GM19438 (cell line): ENCODE results near the gene TNS1.
"Not testable (repeated sequence)": the region's sequence is repeated elsewhere in the genome, so short reads cannot be mapped to it uniquely, and the experiment has no call there.

Source experiments
- ATAC-seq: cut with Tn5 transposase; IDR thresholded peaks from one replicate; pipeline ENCODE4 v1.9.1; 2021; ENCODE audit warnings: low read depth; ENCODE audit not compliant: unreplicated experiment

The TNS1 gene

DNA sequence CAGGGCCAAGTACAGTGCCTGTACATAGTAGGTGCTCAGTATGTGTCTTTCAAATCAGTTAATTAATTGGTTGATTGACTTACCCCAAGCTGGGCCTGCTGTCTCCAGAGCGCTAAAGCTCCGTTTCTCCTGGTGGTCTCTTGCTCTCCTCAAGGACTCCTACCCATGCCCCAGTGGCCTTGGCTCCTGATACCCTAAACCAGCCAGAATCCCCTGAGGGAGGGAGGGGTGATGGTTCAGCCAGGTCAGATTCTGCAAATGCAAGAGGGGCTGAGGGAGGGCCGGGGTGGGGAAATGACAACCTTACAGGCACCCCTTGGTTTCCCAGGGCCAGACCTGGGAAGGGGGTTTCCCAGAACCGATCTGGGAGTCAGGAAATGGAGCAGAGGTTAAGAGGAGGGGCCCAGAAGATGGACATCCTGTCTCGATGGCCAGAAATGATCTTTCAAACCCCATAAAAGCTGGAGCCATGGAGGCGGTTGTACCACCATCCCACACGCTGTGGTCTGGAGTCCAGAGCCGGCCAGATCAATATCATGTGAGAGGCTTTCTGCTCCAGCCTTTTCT is 209.1 kb downstream of the TNS1 start:
- ATAC-seq, result no peak

DNA sequence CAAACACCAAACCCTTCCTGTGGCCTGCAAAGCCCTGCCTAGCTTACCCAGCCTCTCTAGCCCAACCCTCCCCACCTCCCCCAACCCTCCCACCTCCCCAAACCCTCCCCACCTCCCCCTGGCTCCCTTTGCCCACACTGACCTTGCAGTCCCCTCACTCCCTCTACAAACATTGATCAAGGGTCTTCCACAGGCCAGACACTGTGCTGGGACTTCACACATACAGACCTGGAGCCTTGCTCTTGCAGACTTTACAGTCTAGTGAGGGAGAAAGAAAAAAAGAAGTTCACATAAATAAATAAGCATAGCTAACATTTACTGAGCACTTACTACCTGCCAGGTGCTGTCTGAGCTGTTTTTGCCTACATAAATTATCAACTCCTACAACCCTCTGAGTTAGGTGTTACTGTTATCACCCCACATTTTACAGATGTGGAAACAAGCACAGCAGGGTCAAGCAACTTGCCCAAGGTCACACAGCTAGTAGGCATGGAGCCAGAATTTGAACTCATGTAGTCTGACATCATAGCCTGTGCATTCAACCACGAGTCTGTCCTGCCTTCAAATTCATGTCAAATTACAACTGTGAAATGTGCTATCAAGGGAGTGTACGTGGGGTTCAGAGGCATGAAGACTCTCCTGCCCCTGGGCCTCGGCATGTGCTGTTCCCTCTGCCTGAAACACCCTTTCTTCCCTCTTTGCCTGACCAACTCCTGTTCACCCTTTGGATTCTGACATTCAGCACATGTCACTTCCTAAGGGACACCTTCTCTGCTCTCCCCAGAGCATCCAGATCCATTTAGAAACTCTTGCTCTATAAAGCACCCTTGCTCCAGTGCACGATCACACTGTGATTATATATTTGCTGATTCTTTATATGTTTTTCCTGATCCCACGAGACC is 209.9 kb downstream of the TNS1 start:
- no peak for ATAC-seq

DNA sequence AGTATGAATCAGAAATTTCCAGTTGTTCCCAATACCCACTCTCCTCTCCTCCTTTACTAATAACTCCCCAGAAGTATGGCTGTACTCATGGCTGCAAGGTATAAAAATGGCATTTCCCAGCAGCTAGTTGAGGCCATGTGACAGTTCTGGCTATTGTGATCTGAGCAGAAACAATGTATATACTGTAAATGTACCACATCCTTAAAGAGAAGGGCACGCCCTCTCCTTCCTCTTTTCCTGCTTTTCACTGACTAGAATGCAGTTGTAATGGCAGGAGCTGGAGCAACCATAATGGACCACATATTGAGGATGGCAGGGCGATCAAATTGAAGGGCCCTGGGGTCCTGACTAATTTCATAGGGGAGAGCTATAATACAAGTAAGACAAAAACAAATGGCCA is 211.2 kb downstream of the TNS1 start:
- ATAC-seq, result no peak

DNA sequence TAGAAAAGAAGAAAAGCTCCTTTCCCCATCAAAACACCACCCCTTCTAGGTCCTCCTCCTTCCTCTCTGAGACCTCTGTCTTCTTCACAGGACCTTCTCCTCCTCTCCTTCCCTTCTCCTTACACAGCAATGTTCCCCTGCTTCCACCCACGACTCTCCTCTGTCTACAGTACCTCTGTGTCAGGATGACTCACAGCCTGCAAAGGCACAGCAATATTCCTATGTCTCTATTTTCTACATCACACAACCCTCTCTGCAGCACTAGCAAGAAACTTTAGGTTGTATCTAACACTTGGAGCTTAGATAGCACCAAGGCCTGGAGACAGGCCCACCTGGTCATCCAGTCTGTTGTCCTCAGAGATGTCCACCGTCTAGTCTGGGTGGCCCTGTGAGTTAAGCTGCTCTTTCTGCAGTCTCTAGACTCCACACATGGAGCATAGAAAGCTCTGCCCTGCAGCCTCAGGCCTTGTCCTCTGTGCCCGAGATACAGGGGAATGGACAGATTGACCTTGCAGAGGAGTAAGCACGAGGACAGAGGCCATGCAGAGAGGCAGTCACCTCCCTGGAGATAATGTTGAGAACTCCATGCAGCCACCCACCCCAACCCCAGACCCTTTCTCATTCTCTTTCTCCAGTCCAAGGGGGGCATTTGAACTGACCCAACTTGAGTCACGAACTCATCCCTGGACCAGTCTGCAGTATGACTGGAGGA is 212.0 kb downstream of the TNS1 start:
- no peak for ATAC-seq

DNA sequence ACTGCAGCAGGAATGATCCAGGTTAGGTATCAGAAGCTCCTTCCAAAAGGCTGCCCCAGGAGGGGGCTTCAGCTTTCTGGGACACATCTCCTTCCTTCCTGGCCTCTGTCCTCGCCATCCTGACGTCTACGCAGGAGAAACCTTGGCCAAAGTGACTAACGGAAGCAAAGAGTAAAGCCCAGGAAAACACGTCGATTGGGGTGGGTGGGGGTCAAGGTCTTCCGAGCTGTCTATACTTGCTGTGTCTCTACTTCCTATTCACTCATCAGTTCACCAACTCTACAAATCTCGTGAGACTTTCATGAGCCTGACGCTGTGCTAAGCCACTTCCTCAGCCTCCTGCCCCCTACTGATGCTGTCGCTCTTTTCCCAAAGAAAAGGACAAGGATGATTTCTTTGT is 212.6 kb downstream of the TNS1 start:
- ATAC-seq, result no peak

DNA sequence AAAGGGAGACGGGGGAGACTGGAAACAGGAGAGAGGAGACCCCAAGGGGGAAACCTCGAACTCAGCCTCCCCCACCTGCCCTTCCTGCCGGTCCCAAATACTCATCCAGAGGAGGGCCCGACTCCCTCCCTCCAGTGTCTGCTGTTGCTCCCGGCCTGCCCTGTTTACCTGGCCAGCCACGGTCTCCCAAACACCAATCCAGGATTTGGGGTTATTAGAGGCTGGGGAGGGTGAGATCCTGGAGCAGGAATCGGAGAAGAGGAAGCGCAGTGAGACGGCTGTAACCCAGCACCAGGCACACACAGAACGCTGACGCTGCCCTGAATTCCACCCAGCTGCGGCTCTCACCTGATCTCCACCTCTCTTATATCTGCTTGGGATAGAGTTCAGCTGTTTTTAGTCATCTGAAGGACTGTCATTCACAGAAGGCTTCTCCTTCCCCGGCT is 213.0 kb downstream of the TNS1 start:
- ATAC-seq, result no peak

DNA sequence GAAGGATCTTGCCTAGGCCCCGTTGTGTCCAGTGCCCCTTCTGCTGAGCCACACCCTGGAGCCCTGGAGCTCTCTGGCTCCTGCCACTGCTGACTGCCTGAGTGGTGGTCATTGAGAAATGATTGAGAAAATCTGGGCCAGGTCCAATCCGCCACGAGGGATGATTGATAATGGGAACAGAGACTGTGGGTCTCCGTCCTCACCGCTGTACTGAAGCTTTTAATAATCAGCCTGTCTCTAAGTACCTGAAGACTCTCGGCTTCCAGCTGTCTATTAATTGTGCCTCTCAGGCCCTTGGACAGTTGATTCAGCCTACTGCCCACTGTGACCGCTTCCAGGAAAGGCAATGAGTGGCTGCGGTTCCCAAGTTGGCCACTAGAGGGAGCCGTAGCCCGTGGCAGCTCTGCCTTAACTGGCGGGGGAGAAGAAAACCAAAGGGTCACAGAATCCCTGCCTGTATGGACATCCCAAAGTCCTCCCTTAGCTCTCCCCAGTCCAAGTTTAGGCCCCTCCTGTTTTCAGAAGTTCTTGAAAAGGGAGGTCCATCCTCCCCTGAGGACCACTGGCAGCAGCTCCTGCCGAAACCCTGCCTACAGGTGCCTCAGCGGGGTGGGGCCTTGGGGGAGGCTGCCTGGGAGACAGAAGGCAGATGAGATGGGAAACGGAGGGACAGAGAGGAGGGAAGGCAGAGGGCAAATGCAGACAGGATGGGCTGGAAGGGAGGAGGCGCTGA is 213.6 kb downstream of the TNS1 start:
- no peak for ATAC-seq

DNA sequence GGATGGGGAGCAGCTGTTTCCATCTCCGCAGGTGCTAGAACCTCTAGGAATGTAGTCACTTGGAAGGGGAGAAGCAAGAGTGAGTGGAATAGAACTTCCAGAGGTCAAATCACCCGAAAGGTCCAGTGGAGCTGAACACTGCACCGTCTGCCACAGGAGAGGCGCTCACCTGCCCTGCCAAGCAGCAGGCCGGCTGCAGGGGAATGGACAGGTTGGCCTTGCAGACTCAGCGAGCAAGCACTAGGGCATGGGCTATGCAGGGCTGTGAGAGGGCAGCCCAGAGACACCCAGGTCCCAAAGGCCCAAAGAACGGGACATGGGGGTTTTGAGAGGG is 214.2 kb downstream of the TNS1 start:
- no peak for ATAC-seq

DNA sequence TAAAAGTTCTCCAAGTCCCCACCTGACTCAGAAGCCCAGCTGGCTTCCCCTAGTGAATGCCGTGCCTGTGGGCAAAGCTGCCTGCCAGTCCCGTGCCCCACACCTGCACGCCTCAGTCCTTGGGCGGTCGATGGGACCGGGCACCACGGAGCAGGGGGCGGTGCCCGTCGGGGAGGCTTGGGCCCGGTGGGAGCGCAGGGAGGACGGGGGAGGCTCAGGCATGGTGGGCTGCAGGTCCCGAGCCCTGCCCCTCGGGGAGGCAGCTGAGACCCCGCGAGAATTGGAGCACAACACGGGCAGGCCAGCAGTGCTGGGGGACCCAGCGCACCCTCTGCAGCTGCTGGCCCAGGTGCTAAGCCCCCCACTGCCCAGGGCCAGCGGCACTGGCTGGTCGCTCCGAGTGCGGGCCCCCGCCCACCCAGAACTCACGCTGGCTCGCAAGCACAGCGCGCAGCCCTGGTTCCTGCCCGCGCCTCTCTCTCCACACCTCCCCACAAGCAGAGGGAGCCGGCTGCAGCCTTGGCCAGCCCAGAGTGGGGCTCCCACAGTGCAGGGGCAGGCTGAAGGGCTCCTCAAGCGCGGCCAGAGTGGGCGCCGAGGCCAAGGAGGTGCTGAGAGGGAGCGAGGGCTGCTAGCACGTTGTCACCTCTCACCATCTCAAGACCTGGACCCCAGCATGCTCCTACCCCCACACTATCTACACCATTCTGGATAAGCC is 215.5 kb downstream of the TNS1 start:
- no peak for ATAC-seq

DNA sequence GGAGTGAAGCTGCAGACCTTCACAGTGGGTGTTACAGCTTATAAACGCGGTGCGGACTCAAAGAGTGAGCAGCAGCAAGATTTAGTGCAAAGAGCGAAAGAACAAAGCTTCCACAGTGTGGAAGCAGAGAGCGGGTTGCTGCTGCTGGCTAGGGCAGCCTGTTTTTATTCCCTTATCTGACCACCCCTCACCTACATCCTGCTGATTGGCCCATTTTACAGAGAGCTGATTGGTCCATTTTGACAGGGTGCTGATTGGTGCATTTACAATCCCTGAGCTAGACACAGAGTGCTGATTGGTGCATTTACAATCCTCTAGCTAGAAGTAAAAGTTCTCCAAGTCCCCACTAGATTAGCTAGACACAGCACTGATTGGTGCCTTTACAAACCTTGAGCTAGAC is 216.2 kb downstream of the TNS1 start:
- not testable (repeated sequence) for ATAC-seq

DNA sequence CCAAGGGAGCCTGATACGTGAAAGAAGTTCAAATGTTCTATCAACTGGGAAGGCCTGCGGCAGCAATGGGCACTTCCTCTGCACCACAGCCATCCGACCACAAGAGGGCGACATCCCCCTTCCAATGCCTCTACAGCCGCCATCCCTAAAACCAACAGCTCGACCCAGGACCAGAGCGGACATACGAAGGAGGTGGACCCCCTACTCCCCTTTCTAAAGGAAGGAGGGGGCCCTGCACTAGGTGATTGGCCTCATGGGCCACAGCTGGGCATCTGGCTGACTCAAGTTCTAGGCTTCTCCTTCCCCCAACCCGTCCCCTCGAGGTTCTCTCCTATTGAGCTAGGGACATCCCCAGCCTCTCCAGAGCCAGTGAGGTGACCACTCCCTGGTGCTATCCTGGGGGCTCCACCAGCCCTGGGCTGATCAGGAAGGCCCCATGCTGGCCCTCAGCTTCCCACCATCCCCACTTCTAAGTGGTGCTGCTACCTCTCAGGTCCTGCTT is 217.2 kb downstream of the TNS1 start:
- peak; percentile 64 for ATAC-seq

DNA sequence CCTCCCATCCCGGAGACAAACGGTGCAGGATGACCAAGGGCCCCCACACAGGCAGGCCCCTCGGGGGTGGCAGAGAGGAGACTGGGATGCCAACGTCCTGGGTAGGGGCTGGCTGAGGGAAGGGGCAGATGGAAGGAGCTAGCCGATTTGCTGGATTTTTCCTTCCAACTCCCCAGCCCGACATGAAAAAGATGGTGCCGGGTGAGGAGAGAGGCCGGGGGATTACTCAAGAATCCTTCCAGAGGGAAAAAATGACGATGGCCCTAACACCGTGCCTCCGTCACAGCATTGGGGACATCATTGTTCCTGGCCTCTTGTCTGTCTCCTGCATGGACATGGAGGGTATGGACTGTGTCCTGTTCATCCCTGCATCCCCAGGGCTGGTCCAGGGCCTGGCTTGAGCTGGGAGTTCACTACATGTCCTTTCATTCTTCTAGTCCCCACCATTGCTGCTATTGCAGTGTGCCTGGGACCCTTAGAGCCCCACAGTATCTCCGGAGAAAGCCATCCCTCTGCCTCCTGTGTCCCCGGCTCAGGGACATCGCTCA is 217.7 kb downstream of the TNS1 start:
- ATAC-seq, result no peak

DNA sequence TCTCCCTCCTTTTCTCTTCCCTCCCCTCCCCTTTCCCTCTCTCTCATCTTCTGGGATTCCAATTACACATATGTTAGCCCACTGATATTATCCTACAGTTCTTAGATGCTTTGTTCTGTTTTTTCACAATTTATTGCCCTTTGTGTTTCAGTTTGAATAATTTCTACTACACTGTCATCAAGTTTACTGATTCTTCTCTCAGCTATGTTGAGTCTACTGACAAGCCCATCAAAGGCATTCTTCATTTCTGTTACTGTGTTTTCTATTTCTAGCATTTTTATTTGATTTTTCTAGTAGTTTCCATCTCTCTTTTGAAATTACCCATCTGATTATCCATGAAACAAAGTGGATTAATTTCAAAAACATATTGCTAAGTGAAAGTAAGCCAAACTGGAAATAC is 219.6 kb downstream of the TNS1 start:
- ATAC-seq, result no peak

DNA sequence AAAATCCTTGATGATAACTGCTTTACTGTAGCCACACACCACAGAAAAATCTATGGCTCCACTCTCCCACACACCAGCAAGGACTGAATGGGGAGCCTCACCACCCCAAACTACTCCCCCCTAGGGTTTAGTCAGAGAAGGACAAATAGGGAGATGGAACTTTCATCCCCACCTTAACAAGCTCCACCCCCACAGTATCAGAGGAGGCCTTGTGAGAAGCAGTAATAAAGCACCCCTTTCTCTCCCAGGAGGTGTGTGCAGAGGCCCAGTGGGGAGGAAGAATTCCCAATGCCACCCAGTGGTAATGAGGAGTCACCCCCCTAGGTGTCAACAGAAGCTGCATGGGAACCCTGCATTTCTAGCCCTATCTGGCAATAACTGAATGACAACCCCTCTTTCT is 224.9 kb downstream of the TNS1 start:
- ATAC-seq, result no peak

DNA sequence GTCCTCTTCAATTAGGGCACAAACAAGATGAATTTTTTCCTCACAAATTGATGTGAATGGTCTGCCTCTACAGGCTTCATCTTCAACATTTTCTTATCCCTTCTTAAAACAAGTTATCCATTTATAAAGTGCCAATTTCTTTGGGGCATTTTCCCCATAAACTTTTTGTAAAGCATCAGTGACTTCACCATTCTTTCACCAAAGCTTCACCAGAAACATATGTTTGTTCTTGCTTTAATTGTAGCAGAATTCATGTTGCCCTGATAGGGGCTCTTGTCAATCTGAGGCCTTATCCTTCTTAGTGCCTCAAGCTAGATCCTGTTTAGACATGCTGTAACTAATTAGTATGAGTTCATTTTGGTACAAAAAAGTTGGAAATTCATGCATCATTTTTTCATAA is 226.2 kb downstream of the TNS1 start:
- ATAC-seq, result no peak

DNA sequence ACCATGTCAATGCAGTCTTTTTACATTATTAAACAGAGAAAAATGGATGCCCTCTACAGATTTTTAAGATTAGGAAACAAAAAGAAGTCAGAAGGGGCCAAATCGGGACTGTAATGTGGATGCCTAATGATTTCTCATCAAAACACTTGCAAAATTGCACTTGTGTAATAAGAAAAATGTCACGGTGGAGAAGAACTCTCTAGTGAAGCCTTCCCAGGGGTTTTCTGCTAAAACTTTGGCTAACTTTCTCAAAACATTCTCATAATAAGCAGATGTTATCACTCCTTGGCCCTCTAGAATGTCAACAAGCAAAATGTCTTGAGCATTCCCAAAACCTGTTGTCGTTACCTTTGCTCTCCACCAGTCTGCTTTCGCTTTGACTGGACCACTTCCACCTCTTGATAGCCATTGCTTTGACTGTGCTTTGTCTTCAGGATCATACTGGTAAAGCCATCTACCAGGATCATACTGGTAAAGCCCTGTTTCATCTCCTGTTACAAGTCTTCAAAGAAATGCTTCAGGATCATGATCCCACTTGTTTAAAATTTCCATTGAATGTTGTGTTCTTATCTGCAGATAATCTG is 226.8 kb downstream of the TNS1 start:
- ATAC-seq, result no peak

DNA sequence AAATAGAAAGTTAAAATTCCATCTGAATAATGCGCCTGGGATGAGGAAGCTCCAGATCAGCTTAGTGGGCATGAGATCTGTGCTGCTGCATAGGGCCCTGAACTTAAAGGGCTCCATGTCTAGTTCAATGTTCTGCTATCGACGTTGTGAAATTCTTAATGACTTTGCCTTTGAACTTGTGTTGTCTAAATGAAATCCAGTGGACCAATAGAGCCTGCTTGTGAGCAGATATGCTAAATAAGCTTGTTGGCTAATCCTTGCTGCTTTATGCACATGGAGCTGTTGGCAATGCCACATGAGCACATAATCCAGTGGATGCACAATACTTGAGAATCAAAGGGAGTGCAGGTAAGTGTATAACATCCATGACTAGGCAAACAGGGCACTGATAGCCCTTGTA is 228.6 kb downstream of the TNS1 start:
- ATAC-seq, result no peak

DNA sequence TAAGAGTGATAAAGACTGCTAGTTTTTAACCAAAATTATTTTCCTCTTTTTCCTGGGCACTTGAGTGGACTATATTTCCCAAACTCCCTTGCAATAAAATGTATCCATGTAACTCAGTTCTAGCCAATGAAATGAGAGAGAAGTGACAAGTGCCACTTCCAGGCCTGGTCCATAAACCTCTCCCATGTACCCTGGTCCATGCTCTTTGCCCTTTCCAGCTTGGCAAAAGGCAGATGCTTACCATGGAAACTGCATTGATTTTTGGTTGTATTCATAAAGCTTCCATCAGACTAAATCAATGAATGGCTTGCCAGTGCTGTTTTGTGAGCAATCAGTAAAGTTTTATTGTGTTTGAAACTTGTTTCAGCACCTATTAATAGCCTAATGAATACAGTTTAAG is 229.3 kb downstream of the TNS1 start:
- ATAC-seq, result no peak

DNA sequence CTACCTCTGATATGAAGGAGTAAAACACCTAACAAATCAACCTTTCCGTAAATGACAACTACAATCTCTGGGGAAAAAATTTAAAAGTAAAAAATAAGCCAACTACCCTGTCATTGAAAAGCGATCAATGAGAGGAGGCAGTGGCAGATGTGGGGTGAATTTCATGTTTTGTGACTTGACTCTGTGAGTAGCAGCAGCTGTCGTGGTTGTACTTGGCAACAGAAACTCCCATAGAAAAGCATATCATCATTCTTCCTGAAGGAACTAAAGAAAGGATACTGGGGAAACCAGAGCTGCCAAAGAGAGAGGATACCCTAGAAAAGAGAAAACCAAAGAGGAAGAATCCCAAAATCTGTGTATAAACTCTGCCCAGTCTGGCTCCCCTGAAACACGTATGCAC is 236.4 kb downstream of the TNS1 start:
- no peak for ATAC-seq
